Kidney epithelial cell (primary cell): ENCODE measurements around the gene KIAA2012. TPM values are rescaled to one million over a fixed set of nuclear protein-coding genes. Genes with fewer than 3 reads are reported as not detected.

Experiments used
- DNase-seq: peaks from one replicate; pipeline ENCODE4 v3.0.0-alpha.2; 2010; ENCODE audit warnings: low read depth
- H3K27me3 ChIP-seq: 2 replicates; pipeline ENCODE4 v1.6.0; 2011; ENCODE audit warnings: low read length; ENCODE audit not compliant: control insufficient read depth, insufficient read depth
- H3K36me3 ChIP-seq: 2 replicates; pipeline ENCODE4 v1.5.1; 2011; ENCODE audit warnings: low read length; ENCODE audit not compliant: control insufficient read depth, insufficient read depth
- H3K4me3 ChIP-seq: 2 replicates; pipeline ENCODE4 v1.5.1; 2011; ENCODE audit warnings: low read depth, mild to moderate bottlenecking, control low read depth, low read length
- CTCF ChIP-seq: IDR thresholded peaks from 2 replicates; pipeline ENCODE4 v1.5.1; 2011; ENCODE audit warnings: mild to moderate bottlenecking, moderate library complexity, low read length, control low read depth, inconsistent platforms; ENCODE audit not compliant: insufficient read depth, poor library complexity, severe bottlenecking
- total RNA-seq: library from RNA; depleted of rRNA; stranded (reverse); fragments of >200 nt; gene quantifications from 2 replicates; pipeline ENCODE4 v1.2.3, GENCODE V29; 2015

Gene KIAA2012
- total RNA-seq, 1 donor from 2014 or later = not detected

- no peak overlapping the region for H3K4me3 ChIP-seq
- H3K36me3 ChIP-seq = no peaks in the 10 kb centered on the region
- no peaks in the 10 kb centered on the region for H3K27me3 ChIP-seq
- no peak for DNase-seq
- TF ChIP-seq CTCF = peak; percentile 24
Observed at GRCh38 chr2:202060218-202060617, 12.8 kb upstream of the KIAA2012 start.

GRCh38 chr2:202061695-202062094 is 11.4 kb upstream of the KIAA2012 start:
- no peak for TF ChIP-seq CTCF
- no peak overlapping the region for H3K4me3 ChIP-seq
- H3K36me3 ChIP-seq = no peaks in the 10 kb centered on the region
- no peak for DNase-seq
- H3K27me3 ChIP-seq = no peaks in the 10 kb centered on the region

- TF ChIP-seq CTCF = no peak
- no peak overlapping the region for H3K4me3 ChIP-seq
- no peaks in the 10 kb centered on the region for H3K36me3 ChIP-seq
- H3K27me3 ChIP-seq = no peaks in the 10 kb centered on the region
- DNase-seq = peak; percentile 71
Observed at GRCh38 chr2:202064171-202064880, 8.7 kb upstream of the KIAA2012 start.

- DNase-seq = no peak
- H3K27me3 ChIP-seq = no peaks in the 10 kb centered on the region
- H3K36me3 ChIP-seq = no peaks in the 10 kb centered on the region
- H3K4me3 ChIP-seq = no peak overlapping the region
- TF ChIP-seq CTCF = no peak
Observed at GRCh38 chr2:202064881-202065230, 8.2 kb upstream of the KIAA2012 start.

- Histone ChIP-seq H3K27me3 (no peaks in the 10 kb centered on the region), H3K4me3 (no peak overlapping the region), H3K36me3 (no peaks in the 10 kb centered on the region)
- no peak for TF ChIP-seq CTCF
- no peak for DNase-seq
Observed at GRCh38 chr2:202065876-202066275, 7.2 kb upstream of the KIAA2012 start.

GRCh38 chr2:202066875-202067274 is 6.2 kb upstream of the KIAA2012 start:
- H3K4me3 ChIP-seq = no peak overlapping the region
- DNase-seq = no peak
- TF ChIP-seq CTCF = no peak
- H3K27me3 ChIP-seq = no peaks in the 10 kb centered on the region
- no peaks in the 10 kb centered on the region for H3K36me3 ChIP-seq
